NCI-H1048 (cell line): ENCODE data around the gene ZDHHC7.
A peak's percentile ranks its signal among the peaks of the same experiment; 100 is the strongest.
"Not testable (repeated sequence)": the region's sequence is repeated elsewhere in the genome, so short reads cannot be mapped to it uniquely, and the experiment has no call there.

Experiments used
- DNase-seq: peaks from one replicate; lab custom pipeline; 2025; lab: John Stamatoyannopoulos, UW

ZDHHC7 gene

DNA sequence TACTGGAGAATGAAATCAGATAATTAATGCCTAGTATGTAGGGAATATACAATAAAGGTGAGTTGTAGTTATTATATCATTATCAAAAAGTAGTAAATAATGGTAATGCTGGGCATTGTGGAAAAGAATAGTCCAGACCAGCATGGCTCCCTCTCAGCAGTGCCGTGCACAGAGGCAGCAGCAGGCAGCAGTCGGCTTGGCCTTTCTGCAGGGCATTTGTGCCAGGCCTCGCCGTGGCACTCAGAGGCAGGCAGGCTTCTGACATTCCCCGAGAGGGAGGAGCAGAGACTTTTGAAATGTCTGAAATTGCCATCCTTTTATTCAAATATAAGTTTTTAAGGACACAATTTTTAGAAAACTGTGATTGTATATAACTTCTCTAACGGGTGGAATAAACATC, 31.3 kb upstream of the ZDHHC7 start:
- no peak for DNase-seq

DNA sequence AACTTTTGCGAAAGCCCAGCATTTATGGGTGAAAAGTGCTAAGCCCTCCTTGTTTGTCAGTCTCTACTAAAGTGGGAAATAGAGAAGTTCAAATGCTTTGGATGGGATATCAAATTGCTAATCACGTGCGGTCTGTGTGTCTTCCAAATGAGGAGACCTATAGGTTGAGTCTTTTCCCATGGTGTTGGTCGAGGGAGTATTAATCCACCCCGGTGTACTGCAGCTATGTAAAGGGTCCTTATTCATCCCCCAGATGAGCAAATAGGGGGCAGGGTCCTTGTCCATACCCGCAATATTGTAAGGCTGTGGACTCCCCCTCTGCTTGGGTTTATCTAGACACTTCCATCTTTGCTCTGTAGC, 30.8 kb upstream of the ZDHHC7 start:
- DNase-seq: no peak

DNA sequence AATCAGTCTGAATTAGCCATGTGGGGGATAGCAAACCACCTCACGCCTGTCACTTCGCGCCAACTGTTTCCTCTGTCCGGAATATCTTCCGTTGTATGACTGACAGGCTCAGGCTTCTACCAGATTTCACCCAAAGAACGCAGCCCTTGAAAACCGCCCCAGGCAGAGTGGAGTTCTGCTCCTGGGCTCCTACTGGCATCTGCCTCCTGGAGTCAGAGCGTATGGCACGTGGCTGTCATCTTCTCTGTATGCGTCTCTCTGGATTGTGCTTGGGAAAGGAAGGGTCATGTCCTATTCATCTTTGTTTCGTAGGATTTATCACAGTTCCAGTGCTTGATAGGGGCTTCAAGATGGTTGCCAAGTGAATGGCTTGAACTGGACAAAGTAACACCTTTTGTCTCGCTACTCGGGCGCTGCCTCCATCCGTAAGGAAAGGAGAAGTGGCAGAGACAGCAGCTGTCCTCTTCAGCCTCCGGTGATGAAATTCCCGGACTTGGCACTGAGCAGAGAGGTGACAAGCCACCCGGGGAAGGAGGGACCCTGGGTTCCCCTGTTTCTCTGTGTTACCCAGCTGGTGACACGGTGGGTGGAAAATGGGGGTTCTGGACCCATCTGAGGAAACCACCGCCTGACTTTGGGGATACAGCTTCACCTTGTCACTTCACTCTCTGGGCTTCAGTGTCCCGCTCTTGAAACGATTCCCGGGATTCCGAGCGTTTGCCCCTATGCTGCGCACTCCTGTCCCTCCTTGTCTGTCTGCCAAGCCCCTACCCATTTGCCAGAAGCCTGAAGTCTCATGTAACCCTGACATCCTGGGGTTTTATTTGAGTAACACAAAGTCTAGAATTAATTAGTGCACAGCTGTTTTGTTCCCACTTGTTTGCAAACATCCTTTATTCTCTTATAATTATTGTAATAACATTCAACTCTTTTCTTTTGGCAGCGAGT, 30.2 kb upstream of the ZDHHC7 start:
- no peak for DNase-seq

DNA sequence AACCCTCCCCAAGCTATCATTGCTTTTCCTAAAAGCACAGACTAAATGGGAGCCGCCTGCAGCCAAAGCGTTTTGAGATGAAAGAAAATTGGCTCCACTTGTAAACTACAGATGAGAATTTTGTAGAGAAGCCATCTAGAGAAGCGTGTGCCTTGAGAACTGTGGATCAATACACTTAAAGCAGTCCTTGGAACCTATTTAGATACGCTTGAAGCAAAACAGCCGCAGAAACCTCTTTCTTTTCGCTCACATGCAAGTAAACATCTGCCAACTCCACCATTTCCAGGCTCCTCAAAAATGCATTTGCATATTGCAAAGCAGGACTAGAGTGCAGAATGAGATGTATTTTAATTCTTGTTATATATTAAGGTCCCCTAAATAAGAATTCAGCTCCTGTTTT, 29.4 kb upstream of the ZDHHC7 start:
- DNase-seq: no peak

DNA sequence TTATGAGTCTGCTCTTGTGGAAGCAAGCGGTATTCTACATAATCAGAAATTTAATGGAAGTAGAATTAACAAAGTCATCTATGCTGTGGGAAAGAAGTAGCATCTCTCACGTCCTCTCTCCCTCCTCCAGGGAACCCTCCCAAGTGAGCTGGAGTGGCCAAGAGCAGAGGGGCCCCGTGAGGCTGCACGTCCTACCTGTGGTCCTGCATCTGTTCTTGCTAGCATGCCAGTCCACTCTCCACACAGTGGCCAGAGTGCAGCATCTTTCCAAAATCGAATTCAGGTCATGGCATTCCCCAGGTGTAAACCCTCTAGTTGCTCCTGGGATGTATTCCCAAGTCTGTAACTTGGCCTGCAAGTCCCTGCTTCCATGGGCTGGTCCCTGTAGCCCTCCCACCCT, 26.4 kb upstream of the ZDHHC7 start:
- DNase-seq: no peak

DNA sequence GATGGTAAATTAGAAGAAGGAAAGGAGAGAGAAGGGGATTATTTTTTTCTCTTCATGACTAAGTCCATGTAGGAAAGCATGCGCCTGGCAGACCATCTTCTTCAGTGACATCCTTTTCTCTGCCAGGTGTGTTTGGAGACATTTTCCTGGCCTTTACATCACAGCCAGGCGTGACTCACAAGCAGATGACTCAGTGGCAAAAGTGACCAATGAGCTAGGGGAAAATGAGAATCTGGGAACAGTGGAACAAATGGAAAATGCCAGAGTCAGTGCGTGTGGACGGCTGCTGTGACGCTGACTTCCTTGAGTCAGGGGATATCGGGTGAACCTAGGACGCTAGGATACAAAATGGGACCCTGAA, 25.7 kb upstream of the ZDHHC7 start:
- DNase-seq: no peak

DNA sequence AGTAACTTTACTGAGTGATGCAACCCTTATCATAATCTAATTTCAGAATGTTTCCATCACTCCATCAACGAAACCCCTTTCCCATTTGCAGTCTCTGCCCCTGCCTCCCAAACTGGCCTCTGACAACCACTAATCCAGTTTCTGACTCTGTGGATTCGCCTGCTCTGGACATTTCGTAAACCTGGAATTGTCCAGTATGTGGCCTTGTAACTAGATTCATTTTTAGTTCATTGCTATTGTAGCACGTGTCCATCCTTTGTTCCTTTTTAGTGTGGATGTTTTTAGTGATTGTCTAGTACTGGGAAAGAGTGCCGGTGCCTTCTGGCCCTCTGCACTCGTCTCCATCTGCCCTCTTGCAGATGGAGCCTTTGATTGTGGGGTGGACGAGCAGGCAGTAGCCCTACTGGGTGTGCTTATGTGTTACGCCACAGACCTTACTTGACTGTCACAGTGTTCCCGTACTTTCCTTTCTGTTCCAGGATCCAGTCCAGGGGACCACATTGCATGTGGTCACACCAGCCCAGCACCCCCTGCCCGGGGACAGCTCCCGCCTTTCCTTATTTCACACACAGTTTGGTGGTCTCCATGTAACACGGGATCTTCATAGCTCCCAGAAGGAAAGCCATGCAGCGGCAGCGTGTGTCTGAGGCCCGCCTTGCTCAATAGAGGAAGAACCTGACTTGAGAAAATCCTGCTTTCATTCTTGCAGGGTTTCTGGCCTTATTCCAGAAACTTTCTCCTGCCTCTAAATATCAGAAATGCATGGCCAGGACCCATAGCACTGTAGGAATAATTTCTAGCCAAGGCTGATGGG, 25.1 kb upstream of the ZDHHC7 start:
- DNase-seq: no peak

DNA sequence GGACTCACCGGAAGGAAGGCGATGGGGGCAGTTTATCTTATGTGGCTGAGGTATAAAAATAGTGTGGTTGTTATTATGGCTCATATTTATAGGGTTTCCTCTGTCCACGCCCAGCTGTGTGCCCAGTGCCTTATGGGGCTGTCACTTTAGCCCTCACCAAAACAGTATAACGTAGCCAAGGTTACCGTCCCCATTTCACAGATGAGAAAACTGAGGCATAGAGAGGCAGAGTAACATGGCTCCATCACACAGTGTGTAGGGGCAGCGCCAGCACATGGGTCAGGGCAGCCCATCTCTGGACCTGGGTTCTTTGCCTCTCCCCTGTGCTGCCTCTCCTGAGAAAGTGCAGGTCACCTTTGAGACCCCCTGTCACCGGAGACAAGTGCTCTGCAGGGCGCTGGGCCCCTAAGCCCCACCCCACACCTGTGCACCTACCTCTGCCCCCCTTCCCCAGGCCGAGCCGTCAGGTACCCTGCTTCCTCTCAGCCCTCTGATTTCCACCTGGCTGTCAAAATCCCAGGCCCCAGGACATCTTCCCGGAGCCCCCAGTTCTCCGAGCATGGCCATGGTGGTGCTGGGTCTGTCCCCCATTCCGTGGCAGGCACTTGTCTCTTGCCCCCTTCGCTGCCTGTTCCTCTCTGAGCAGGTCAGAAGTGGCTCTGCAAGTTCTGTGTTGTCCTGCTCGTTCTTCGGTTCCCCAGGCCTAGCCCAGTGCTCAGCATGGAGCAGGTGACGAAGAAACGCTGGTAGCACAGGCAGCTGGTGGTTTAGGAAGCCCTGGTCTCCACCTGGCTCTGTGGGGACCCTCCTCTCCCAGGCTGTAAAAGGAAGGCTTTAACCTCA, 23.5 kb upstream of the ZDHHC7 start:
- no peak for DNase-seq

DNA sequence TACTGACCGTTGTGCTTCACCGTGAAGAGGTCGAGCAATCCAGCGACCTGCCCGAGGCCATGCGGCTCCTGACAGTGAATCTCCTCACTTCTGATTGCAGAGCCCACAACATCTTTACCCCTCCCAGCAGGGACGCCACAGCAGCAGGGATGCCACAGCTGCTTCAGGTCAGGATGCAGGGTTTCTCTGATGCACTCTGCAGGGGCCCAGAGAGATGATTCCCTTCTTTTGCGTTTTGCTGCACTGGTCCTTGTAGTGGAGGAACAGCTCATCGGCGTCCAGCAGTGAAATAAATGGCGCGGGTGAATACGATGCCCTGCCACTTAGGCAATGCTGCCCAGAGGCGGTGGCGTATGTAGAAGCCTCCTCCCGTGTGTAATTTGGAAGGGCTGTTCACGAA, 21.8 kb upstream of the ZDHHC7 start:
- no peak for DNase-seq

DNA sequence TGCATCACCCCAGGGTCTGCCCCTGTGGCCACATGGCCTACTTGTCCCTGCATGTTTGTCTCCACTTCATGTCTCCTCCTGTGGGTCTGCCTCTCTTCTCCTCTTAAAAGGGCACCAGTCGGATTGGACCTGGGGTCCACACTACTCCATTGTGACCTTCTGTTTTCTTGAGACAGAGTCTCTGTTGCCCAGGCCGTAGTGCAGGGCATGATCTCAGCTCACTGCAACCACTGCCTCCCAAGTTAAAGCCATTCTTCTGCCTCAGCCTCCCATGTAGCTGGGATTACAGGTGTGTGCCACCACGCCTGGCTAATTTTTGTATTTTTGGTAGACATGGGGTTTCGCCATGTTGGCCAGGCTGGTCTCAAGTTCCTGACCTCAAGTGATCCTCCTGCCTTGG, 20.9 kb upstream of the ZDHHC7 start:
- not testable (repeated sequence) for DNase-seq

DNA sequence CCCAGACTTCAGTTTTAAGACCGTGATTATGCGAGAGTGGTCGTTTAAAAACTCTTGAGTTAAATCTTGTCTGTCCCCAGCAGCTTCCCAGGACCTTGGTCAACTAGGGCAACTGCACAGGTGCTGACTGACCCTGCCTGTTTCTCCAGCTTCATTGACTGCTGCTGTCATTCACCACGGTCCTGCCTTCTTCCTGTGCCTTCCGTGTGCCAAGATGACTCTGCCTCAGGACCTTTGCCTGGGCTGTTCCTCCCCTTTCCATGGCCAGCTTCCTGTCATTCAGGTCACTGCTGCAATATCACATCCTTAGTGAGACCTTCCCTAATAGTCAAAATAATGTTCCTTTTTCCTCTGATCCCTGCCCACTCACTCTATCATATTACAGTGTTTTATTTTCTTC, 20.1 kb upstream of the ZDHHC7 start:
- no peak for DNase-seq

DNA sequence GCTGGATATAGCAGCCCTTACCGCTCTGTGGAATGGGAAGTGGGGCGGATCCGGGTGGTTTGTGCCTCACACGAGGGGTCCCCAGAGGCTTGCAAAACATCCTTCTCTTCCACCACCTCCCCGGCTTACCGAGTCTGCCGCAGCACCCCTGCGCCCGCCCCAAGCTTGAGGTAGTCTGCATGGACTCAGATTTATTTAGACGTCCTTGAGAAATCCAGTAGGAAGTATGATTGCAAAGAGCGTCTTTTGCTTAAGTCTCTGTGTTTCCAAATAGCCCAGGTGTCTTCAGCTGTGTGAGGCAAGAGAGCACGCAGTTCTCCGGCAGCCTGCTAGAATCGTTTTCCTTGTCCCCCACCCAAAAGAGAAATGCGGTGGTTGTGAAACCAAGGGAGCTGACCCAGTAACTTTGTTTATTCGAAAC, 18.7 kb upstream of the ZDHHC7 start:
- no peak for DNase-seq

DNA sequence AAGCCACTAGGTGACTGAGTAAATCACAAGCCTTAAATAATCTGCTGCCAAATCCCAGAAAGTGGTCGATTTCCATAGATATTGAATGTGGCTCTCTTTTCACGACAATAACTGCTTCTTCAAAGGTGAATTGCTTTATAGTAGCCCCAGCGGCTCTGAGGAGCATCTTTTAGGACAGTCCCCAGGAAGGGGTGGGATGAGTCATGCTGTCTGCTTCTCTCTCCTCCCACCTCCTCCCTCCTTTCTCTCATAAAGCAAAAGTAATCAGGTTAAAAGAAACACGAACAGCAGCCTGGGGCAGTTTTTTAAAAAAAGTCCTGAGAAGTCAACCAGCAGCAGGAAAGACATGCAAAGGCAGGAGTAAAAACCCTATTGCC, 18.1 kb upstream of the ZDHHC7 start:
- DNase-seq: no peak

DNA sequence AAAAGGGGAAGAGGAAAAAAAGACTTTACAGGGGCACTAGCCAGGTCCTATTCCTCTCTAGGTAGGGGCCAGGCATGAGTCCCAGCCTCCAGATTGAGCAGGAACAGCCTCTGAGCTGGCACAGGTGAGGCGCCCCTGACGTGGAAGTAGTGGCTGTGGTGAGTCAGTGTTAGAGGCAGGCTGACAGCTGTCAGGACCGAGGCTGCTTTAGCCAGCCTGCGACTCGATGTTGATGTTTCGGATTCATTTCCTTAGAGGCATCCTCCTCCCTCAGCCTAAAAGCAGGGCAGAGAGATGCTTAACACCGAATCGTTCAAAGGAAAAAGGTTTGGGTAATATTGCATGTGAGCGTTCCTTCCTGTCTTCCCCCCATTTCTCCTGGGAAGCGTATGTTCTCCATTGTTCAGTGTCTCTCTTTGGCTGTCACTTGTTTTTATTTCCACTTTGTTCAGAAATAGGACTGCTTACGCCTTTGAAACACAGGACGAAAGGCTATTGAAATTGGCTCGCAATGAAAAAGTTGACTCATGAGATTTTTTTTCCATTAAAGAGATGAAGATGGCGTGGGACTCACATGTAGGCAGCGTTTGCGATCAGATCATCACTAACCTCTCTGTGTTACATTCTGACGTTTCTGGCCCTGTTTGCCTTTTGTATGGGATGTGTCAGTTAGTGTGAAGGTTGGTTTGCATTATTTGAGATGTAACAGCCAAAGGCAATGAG, 17.5 kb upstream of the ZDHHC7 start:
- no peak for DNase-seq

DNA sequence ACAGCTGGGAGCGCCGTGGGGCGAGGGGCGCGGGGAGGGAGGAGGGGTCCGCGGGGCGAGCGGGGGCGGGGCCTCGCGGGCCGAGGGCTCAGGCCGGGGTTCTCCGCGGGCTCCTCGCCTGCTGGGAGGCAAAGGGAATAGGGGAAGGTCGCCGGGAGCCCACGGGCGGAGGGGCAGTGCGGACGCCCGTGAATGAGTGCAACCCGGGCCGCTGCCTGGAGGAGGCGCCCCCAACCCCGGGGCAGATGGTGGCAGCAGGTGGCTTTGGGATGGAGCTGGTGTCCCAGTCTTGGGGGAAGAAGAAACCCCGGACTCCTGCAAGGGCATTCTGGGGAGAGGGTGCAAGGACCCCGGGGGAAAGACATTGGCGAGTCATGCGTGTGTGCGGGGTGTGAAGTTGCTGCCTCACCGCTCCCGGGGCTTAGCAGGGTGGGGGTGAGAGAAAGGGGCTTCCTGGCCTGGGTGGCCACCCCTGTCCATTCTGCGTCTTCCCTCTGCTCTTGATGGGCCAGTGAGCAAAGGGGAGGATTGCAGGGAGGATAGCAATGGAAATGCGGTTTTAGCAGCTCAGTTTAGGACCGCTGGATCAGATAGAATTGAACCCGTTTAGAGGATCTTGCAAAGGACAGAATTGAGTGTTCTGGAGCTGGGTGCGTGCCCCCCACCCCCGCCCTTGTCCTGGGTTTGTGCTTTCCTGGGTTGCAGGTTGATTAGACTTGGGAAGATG, 16.8 kb upstream of the ZDHHC7 start:
- no peak for DNase-seq

DNA sequence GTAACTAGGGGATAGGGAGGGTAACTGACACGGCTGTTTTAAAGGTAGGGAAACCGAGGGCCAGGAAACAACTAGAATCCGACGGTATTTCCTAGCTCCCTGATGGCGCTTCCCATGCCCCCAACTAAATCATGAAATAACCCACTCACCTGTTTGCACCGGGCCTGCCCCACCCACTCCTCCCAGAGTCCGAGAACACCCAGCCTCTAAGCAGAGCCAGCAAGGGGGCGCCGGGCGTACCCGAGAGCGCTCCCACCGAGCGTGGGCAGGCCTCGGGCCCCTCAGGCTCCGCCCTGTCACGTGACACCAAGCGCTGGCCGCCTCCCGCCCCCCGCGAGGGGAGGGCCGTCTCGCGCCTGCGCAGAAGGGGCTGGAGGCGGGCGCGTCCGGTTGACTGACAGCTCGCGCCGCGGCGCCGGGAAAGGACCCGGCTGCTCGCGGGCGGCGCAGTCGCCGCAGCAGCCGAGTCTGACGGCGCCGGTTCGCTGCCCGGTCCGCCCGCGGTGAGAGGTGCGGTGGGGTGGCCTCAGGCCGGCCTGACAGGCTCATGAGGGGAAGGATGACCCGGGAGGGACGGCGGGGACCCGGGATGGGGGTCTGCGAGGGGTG, 16.1 kb upstream of the ZDHHC7 start, which contains the start of gene KIAA0513:
Gene KIAA0513, plus strand, starts transcription at position 447 of the 609 bp plus-strand sequence. CDS start 39,277 bp downstream, outside the sequence.
- DNase-seq: peak; percentile 69

DNA sequence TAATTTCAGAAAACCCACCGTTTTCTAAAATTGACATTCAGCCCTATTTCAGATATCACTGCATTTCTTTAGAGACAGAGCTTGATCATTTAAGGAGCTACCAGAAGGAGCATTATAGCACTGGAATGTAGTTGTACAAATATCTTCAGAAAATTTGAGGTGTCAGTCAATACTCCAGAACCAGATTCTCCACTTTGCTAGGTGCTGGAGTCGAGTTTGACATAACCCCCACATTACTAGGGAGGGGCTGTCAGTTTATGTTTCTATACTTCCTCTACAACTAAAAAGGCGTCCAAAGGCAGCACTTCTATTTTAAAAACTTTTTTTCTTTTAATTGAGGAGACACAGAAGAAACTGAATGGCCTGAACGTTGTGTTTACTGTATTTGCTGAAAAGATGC, 15.4 kb upstream of the ZDHHC7 start:
- DNase-seq: no peak

DNA sequence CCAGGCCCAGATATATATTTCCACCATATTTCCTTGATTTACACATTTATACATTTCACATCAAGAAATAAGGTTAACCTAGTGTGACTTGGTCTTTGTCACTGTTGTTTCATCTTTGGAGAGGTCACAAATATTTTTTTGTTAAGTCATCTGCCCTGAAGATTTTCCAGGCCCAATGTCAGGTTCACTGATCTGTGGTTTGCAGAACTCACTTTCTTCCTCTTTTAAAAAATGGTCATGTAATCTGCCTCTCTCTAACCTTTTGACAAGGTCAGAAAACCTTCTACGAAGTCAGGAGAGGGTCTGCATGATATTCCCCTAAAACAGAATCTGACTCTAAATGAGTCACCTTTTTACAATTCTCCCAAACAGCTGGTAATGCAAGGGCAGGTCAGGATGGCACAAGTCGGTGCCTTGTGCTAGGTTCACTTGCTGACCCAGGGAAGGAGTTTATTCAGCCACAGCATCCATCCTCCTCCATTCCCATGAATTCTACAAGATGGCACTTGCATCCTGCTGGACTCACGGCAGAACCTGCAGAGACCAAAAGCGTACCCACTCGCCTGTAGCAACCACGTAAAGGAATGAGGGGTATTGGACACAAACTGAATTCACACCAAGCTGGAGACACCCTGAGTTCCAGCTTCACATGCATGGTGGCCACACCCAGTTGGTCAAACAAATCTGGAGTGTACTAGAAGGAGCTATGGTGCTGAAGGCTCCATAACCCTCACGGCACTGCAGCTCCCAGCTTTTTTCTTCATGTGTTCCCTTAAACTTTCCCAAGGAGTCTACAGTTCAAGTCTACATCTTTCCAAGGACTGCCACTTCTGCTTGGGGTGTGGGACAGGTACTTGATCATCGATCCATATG, 14.7 kb upstream of the ZDHHC7 start:
- DNase-seq: no peak

DNA sequence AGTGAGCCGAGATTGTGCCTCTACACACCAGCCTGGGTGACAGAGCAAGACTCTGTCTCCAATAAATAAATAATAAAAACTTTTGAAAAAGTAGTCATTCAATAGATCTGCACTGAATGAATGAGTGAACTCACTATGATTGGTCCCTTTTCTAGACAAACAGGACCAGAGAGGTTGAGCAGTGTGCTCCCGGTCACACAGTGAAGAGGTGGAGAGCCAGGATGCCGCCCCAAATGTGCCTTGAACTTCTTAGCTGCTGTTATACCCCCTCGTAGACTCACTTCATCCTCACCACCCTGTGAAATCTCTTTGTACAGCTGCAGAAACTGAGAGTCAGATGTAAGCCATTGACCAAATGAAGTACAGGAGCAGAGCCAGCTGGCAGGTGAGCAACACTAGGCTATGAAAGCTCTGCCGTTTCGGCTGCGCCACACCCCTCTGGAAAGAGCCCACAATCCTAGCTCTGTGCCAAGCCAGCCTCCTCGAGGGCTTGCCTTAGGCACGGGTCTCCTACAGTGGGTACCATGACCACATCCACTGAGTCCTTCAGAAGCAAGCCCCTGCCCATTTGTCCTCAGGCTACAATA, 8.4 kb upstream of the ZDHHC7 start:
- no peak for DNase-seq
